Stomach (tissue), 9 donors: ENCODE measurements around the gene ITPR2. TPM values are rescaled to one million over a fixed set of nuclear protein-coding genes. Genes with fewer than 3 reads are reported as not detected.
"Not testable (repeated sequence)": the region's sequence is repeated elsewhere in the genome, so short reads cannot be mapped to it uniquely, and the experiment has no call there.

Source experiments
- DNase-seq, 2 donors: peaks; one replicate each; pipeline versions ENCODE4 v3.0.0 to v3.0.0-alpha.2; 2013 to 2019
- H3K27ac ChIP-seq, 5 donors: fragments of 200-600 bp in 4 of 5; sonication (generic) in 4 of 5; one replicate each; pipeline ENCODE4 v1.5.1; 2013 to 2019; ENCODE audit warnings: mild to moderate bottlenecking in 1 of 5, moderate library complexity in 1 of 5
- H3K27me3 ChIP-seq, 3 donors: fragments of 200-600 bp; sonication (generic); one replicate each; pipeline ENCODE4 v1.5.1; 2017 to 2019; ENCODE audit warnings: mixed run types in 1 of 3
- H3K36me3 ChIP-seq, 4 donors: fragments of 200-600 bp; sonication (generic); 1 replicate in 3 of 4; 2 replicates in 1 of 4; pipeline ENCODE4 v1.5.1; 2016 to 2019
- H3K4me1 ChIP-seq, 4 donors: fragments of 200-600 bp; sonication (generic); one replicate each; pipeline ENCODE4 v1.5.1; 2016 to 2019
- H3K4me3 ChIP-seq, 4 donors: fragments of 200-600 bp; sonication (generic) in 3 of 4; one replicate each; pipeline ENCODE4 v1.5.1; 2016 to 2019; ENCODE audit warnings: mild to moderate bottlenecking in 1 of 4
- H3K9me3 ChIP-seq, 4 donors: fragments of 200-600 bp; sonication (generic); one replicate each; pipeline ENCODE4 v1.5.1; 2016 to 2019
- EP300 ChIP-seq: sonication (generic); formaldehyde crosslinking; IDR thresholded peaks from one replicate; pipeline ENCODE4 v1.6.1; 2017; ENCODE audit warnings: antibody characterized with exemption
- POLR2A ChIP-seq, 4 donors: fragments of 450-650 bp; IDR thresholded peaks; one replicate each; pipeline ENCODE4 v1.6.1; 2016; ENCODE audit warnings: antibody characterized with exemption in 4 of 4, control low read depth in 2 of 4, mild to moderate bottlenecking in 1 of 4, moderate library complexity in 1 of 4
- POLR2AphosphoS5 ChIP-seq, 3 donors: sonication (generic); formaldehyde crosslinking; IDR thresholded peaks; one replicate each; pipeline ENCODE4 v1.6.1; 2016; ENCODE audit warnings: antibody characterized with exemption in 3 of 3
- WGBS, 5 donors: extraction: QIAGEN DNeasy Blood & Tissue Kit in 3 of 5; methylation state at CpG; one replicate each; pipeline versions ENCODE4 v1.1.5 to v1.1.7; 2013 to 2018; 5-methylcytosine and 5-hydroxymethylcytosine counted together
- intact Hi-C: fragments of 100-400 bp; cut with DNase I; formaldehyde crosslinking; loops from one replicate; pipeline ENCODE4 v1.15.1; 2023; ENCODE audit warnings: low total_unique reads
- polyA plus RNA-seq, 3 donors: library from polyadenylated mRNA; stranded (reverse); fragments of 200-250 nt; gene quantifications; one replicate each; pipeline ENCODE4 v1.2.3, GENCODE V29; 2013
- total RNA-seq, 5 donors: library from RNA; depleted of rRNA; stranded (reverse); fragments of >200 nt; gene quantifications; one replicate each; pipeline versions ENCODE4 v1.1.0 to v1.2.3, GENCODE V29; 2014 to 2016
- TF ChIP-seq, protein P1 (sequence below), 7 experiments: fragments of 450-650 bp in 4 of 7; fragments of 200-600 bp in 3 of 7; sonication (generic) in 3 of 7; IDR thresholded peaks; one replicate each; pipeline ENCODE4 v1.5.1; 2016 to 2019; ENCODE audit warnings: antibody characterized with exemption in 7 of 7, control low read depth in 2 of 7, mild to moderate bottlenecking in 1 of 7
- donor health status: healthy with polysubstance abuse.
- donor health status: Bipolar disorder and iron deficiency.
- donor health status: healthy.

Gene ITPR2
- total and polyA plus RNA-seq, 8 donors: 1.4 to 172 (median 23.4) TPM

GRCh38 chr12:26523708-26524150 lies 309.3 kb downstream of the ITPR2 start:
- Histone ChIP-seq H3K36me3 (peaks cover 0 to 20% (median 2%) of the 10 kb centered on the region in 4 donors), H3K4me3 (no peak overlapping the region), H3K27ac (peak overlapping the region in 4 of 5 donors; percentile 22 to 69 (median 42)), H3K9me3 (peaks cover 4 to 22% (median 9%) of the 10 kb centered on the region in 4 donors), H3K4me1 (peaks cover 0 to 15% (median 8%) of the 10 kb centered on the region in 4 donors), H3K27me3 (no peaks in the 10 kb centered on the region)
- 16 to 28% (median 22%) methylated on average over 9 of the region's 9 CpGs for WGBS, 5 donors
- no peak for TF ChIP-seq POLR2A (IDR thresholded peaks at IDR 0.05)
- TF ChIP-seq, protein P1, sequence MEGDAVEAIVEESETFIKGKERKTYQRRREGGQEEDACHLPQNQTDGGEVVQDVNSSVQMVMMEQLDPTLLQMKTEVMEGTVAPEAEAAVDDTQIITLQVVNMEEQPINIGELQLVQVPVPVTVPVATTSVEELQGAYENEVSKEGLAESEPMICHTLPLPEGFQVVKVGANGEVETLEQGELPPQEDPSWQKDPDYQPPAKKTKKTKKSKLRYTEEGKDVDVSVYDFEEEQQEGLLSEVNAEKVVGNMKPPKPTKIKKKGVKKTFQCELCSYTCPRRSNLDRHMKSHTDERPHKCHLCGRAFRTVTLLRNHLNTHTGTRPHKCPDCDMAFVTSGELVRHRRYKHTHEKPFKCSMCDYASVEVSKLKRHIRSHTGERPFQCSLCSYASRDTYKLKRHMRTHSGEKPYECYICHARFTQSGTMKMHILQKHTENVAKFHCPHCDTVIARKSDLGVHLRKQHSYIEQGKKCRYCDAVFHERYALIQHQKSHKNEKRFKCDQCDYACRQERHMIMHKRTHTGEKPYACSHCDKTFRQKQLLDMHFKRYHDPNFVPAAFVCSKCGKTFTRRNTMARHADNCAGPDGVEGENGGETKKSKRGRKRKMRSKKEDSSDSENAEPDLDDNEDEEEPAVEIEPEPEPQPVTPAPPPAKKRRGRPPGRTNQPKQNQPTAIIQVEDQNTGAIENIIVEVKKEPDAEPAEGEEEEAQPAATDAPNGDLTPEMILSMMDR (IDR thresholded peaks at IDR 0.05): peak in 1 of 7 experiments; percentile 22
- peak; percentile 84 to 95 (median 91) for TF ChIP-seq POLR2AphosphoS5 (IDR thresholded peaks at IDR 0.05)
- peak; percentile 55 for TF ChIP-seq EP300
- peak; percentile 93 to 94 for DNase-seq
- intact Hi-C loops: no loop called here

DNA sequence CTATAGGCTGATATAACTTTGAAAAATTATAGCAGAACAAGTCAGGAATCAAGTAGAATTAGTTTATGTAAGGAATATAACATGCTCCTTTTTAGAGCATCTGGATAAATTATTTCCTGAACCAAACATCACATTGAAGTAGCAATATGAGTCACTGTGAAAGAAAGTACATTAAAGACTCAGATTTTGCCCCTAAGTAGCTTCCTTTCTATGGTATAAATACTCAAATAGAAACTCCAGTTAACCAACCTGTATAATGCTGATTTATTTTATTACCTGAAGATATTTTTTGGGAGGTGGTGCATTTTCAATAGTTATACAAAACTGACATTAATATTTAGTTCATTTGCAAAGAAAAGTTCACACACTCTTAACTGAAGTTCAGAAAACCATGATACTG lies 312.1 kb downstream of the ITPR2 start:
- intact Hi-C loops: no loop called here
- TF ChIP-seq POLR2AphosphoS5 (IDR thresholded peaks at IDR 0.05) (no peak), POLR2A (IDR thresholded peaks at IDR 0.05) (no peak), EP300 (no peak)
- TF ChIP-seq, protein P1 (IDR thresholded peaks at IDR 0.05): no peak
- H3K27me3 ChIP-seq: no peaks in the 10 kb centered on the region
- H3K4me3 ChIP-seq: no peak overlapping the region
- H3K36me3 ChIP-seq: peaks cover 0 to 6% (median 1%) of the 10 kb centered on the region in 4 donors
- H3K4me1 ChIP-seq: peaks cover 0 to 15% (median 8%) of the 10 kb centered on the region in 4 donors
- no peak for DNase-seq
- H3K27ac ChIP-seq: no peak overlapping the region
- peaks cover 4 to 11% (median 8%) of the 10 kb centered on the region in 4 donors for H3K9me3 ChIP-seq

DNA sequence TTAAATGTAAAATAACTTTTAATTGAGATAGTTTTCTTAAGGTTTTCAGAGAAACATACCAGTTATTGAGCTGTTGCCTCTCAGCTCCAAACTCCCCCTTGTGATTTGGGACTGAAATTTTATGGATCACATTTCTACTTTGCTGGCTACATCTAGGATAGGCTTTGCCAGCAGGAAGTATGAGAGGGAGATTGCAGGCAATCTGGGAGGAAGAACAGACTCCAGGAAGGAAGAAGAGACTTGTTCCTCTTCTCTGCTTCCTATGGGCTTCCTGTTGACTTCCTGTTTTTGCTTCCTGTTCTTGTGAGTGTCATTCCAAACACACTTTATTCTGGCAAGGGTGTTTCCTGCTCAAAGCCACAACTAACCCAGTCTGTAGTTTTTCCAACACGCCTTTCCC lies 312.9 kb downstream of the ITPR2 start:
- WGBS, 5 donors: 45 to 91% (median 83%) methylated on average over 1 of the region's 1 CpG
- DNase-seq: no peak

GRCh38 chr12:26519462-26519861 lies 313.5 kb downstream of the ITPR2 start:
- WGBS, 5 donors: 92 to 97% (median 95%) methylated on average over 3 of the region's 3 CpGs
- Histone ChIP-seq H3K4me3 (no peak overlapping the region), H3K36me3 (no peaks in the 10 kb centered on the region), H3K9me3 (no peaks in the 10 kb centered on the region), H3K4me1 (peaks cover 0 to 17% (median 12%) of the 10 kb centered on the region in 4 donors), H3K27me3 (no peaks in the 10 kb centered on the region), H3K27ac (no peak overlapping the region)
- TF ChIP-seq EP300 (no peak), POLR2AphosphoS5 (IDR thresholded peaks at IDR 0.05) (no peak), POLR2A (IDR thresholded peaks at IDR 0.05) (no peak)
- TF ChIP-seq, protein P1 (IDR thresholded peaks at IDR 0.05): no peak
- intact Hi-C loops: no loop called here
- no peak for DNase-seq

More for the DNA sequence above, 312.9 kb downstream of the ITPR2 start:
- Histone ChIP-seq H3K4me3 (no peak overlapping the region), H3K4me1 (peaks cover 0 to 15% (median 11%) of the 10 kb centered on the region in 4 donors), H3K27me3 (no peaks in the 10 kb centered on the region), H3K27ac (no peak overlapping the region), H3K36me3 (peaks cover 0 to 2% (median 0%) of the 10 kb centered on the region in 4 donors), H3K9me3 (peaks cover 3 to 4% (median 4%) of the 10 kb centered on the region in 4 donors)
- TF ChIP-seq POLR2A (IDR thresholded peaks at IDR 0.05) (no peak), EP300 (no peak), POLR2AphosphoS5 (IDR thresholded peaks at IDR 0.05) (no peak)
- TF ChIP-seq, protein P1 (IDR thresholded peaks at IDR 0.05): no peak
- intact Hi-C loops: no loop called here

- H3K36me3 ChIP-seq, H3K27ac ChIP-seq, H3K27me3 ChIP-seq, H3K4me3 ChIP-seq, H3K9me3 ChIP-seq, intact Hi-C loops, DNase-seq: not testable (repeated sequence)
- H3K4me1 ChIP-seq: peaks cover 0 to 10% (median 0%) of the 10 kb centered on the region in 4 donors
- 41 to 83% (median 61%) methylated on average over 3 of the region's 3 CpGs for whole genome bisulfite sequencing, 5 donors
Measured at GRCh38 chr12:26517320-26517719, 315.7 kb downstream of the ITPR2 start.
